Right lobe of liver (tissue), 6 donors: ENCODE results near the gene TSPAN9. TPM values are rescaled to one million over a fixed set of nuclear protein-coding genes. Genes with fewer than 3 reads are reported as not detected.

Experiments
- ATAC-seq, 4 donors: fragments of 200-7000 bp; cut with Tn5 transposase; one replicate each; pipeline ENCODE4 v1.9.1; 2020; ENCODE audit warnings: mild to moderate bottlenecking in 4 of 4, moderate library complexity in 4 of 4
- DNase-seq, 3 donors: peaks; one replicate each; pipeline ENCODE4 v3.0.0-alpha.2; 2020
- H3K27ac ChIP-seq, 3 donors: fragments of 200-600 bp; one replicate each; pipeline ENCODE4 v1.8.0; 2022
- H3K27me3 ChIP-seq, 2 donors: fragments of 200-600 bp; one replicate each; pipeline ENCODE4 v1.8.0; 2022
- H3K36me3 ChIP-seq, 4 donors: fragments of 200-600 bp; sonication (generic) in 1 of 4; one replicate each; pipeline versions ENCODE4 v1.5.1 to v1.8.0; 2017 to 2022; ENCODE audit warnings: control low read depth in 1 of 4
- H3K4me1 ChIP-seq, 4 donors: fragments of 200-600 bp; sonication (generic) in 1 of 4; one replicate each; pipeline versions ENCODE4 v1.5.1 to v1.8.0; 2017 to 2022; ENCODE audit warnings: control low read depth in 1 of 4
- H3K4me3 ChIP-seq, 3 donors: fragments of 200-600 bp; one replicate each; pipeline ENCODE4 v1.8.0; 2022
- H3K9me3 ChIP-seq, 4 donors: fragments of 200-600 bp; sonication (generic) in 1 of 4; one replicate each; pipeline versions ENCODE4 v1.5.1 to v1.8.0; 2017 to 2022; ENCODE audit warnings: control low read depth in 1 of 4
- POLR2A ChIP-seq: fragments of 450-650 bp; IDR thresholded peaks from one replicate; pipeline ENCODE4 v1.6.1; 2017; ENCODE audit warnings: antibody characterized with exemption, mild to moderate bottlenecking
- WGBS: methylation state at CpG from one replicate; pipeline ENCODE4 v1.1.6; 2018; ENCODE audit warnings: low coverage, low lambda C conversion rate; ENCODE audit not compliant: insufficient coverage; ENCODE audit errors: missing lambda C conversion rate; 5-methylcytosine and 5-hydroxymethylcytosine counted together
- intact Hi-C, 2 donors: fragments of 100-400 bp; cut with DNase I; formaldehyde crosslinking; loops; one replicate each; pipeline versions ENCODE4 v1.11.2 to v1.14.1; 2022
- total RNA-seq, 6 experiments: library from RNA; depleted of rRNA in 2 of 6; stranded (reverse); fragments of >200 nt in 2 of 6; fragmentation: NEBNext Ultra II Directional in 3 of 6; extraction: Animal tissue kit (Norgen Biotek cat#: 25700) in 3 of 6; gene quantifications; one replicate each; pipeline versions ENCODE4 v1.1.0 to v1.2.4, GENCODE V29; 2016 to 2023
- TF ChIP-seq, protein P1 (sequence below), 4 donors: fragments of 200-600 bp in 3 of 4; fragments of 450-650 bp in 1 of 4; IDR thresholded peaks; one replicate each; pipeline versions ENCODE4 v1.5.1 to v1.8.0; 2016 to 2022; ENCODE audit warnings: antibody characterized with exemption in 4 of 4, mild to moderate bottlenecking in 2 of 4
- donor health status: DM: no; HTN: yes; CAD: no.
- donor health status: DM: no; HTN: no; CAD: no.
- donor health status: DM: no; HTN: no; CAD: no.
- donor health status: DM: no; HTN: yes; CAD: no.
- donor health status: DM: no; HTN: yes; CAD: no.

The TSPAN9 gene
- total RNA-seq, 6 experiments from 2014 or later, result 23.7 to 53.2 (median 39.8) TPM

DNA sequence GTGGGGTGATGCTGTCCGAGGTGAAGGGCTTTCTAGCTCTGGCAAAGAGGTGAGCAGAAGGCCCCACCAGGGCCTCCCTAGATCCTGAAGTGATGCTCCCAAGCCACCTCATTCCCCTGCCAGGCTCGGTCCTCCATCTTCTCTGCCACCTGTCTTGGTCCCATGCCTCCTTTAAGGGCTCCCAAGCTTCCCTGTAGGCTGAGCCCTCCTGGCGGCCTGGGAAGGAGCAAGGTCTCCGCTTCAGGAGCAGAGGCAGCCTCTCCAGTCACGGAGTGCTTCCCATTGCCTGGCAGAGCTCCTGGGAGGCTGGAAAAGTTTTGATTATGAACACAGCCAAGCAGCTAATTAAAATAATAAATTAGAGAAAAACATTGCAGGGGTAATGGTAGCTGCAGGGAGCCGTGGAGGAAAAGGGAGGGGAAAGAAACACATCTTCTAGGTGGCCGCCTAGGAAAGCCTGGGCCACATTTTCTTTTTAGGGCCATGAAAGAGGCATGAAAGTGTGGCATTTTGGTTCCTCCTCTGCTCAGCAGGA, 253.9 kb downstream of the TSPAN9 start:
- Histone ChIP-seq H3K27ac (no peak overlapping the region), H3K36me3 (no peaks in the 10 kb centered on the region), H3K4me3 (no peak overlapping the region), H3K27me3 (no peaks in the 10 kb centered on the region), H3K9me3 (no peaks in the 10 kb centered on the region), H3K4me1 (no peaks in the 10 kb centered on the region)
- ATAC-seq (no peak), DNase-seq (peak in 1 of 3 donors; percentile 20)
- intact Hi-C loops, result no loop called here
- WGBS, result 93% methylated on average over 3 of the region's 7 CpGs
- TF ChIP-seq POLR2A, result no peak
- TF ChIP-seq, protein P1, sequence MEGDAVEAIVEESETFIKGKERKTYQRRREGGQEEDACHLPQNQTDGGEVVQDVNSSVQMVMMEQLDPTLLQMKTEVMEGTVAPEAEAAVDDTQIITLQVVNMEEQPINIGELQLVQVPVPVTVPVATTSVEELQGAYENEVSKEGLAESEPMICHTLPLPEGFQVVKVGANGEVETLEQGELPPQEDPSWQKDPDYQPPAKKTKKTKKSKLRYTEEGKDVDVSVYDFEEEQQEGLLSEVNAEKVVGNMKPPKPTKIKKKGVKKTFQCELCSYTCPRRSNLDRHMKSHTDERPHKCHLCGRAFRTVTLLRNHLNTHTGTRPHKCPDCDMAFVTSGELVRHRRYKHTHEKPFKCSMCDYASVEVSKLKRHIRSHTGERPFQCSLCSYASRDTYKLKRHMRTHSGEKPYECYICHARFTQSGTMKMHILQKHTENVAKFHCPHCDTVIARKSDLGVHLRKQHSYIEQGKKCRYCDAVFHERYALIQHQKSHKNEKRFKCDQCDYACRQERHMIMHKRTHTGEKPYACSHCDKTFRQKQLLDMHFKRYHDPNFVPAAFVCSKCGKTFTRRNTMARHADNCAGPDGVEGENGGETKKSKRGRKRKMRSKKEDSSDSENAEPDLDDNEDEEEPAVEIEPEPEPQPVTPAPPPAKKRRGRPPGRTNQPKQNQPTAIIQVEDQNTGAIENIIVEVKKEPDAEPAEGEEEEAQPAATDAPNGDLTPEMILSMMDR (IDR thresholded peaks at IDR 0.05), result no peak

DNA sequence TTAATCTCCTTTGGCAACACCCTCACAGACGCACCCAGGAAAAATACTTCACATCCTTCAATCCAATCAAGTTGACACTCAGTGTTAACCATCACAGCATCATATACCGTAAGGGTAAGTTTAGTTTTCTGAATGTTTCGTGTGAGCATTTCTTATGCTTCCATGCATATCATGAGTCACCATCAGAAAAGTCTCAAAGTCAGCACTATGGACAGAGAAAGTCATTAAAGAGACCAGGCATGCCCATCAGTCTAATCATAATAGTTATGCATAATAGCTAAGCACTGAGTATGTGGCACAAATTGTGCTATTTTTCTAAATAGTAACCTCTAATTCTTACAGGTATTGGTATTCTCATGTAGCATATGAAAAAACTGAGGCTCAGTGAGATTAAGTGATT, 255.0 kb downstream of the TSPAN9 start:
- H3K27ac ChIP-seq, result no peak overlapping the region
- ATAC-seq (no peak), DNase-seq (no peak)
- H3K4me3 ChIP-seq, result no peak overlapping the region
- no peak for TF ChIP-seq POLR2A
- TF ChIP-seq, protein P1 (IDR thresholded peaks at IDR 0.05), result no peak
- no peaks in the 10 kb centered on the region for H3K9me3 ChIP-seq
- no peaks in the 10 kb centered on the region for H3K27me3 ChIP-seq
- H3K4me1 ChIP-seq, result no peaks in the 10 kb centered on the region
- WGBS, result 85% methylated on average over 2 of the region's 3 CpGs
- intact Hi-C loops, result no loop called here
- H3K36me3 ChIP-seq, result no peaks in the 10 kb centered on the region

DNA sequence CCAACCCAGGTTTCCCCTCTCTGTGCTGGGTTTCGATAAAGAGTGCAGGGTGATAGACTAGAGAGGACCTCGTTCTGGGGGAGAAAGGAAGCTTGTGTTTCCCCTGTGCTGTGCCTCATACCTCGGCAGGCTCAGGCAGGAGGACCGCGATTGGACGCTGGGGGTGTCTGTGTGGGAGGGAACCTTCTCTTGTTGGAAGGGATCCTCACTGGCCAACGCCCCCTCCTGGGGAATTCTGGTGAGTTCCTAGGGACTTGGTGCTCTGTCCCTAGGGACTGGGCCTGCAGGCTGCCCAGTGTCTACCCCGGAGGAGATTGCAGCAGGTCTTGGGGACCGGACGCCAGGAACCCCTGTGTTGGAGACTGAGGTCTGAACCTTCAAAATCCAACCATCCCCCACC, 256.4 kb downstream of the TSPAN9 start:
- no CpG with 5 or more reads among the region's 10 CpGs for WGBS
- Histone ChIP-seq H3K27ac (no peak overlapping the region), H3K9me3 (no peaks in the 10 kb centered on the region), H3K27me3 (no peaks in the 10 kb centered on the region), H3K36me3 (no peaks in the 10 kb centered on the region), H3K4me1 (no peaks in the 10 kb centered on the region), H3K4me3 (no peak overlapping the region)
- no peak for TF ChIP-seq POLR2A
- TF ChIP-seq, protein P1 (IDR thresholded peaks at IDR 0.05), result no peak
- ATAC-seq (no peak), DNase-seq (peak in 1 of 3 donors; percentile 48)
- intact Hi-C loops, result no loop called here

DNA sequence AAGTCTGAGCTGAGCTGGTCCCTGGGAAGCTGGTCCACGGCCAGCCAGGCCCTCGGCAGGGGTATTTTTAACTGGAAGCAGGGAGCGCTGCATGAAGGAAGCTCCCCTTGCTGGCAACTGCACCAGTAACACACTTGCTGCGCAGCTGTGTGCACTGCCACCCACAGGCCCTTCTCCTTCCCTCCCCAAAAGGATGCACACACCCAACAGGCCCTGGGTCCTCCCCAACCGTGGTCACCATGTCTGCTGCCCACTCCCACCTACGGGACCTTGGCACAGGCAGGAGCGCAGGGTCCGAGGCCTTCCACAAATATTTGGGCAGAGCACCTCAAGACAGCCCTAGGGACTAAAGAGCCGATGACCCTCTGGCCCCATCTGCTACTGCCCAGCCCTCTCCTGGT, 256.8 kb downstream of the TSPAN9 start:
- H3K27me3 ChIP-seq, result no peaks in the 10 kb centered on the region
- H3K36me3 ChIP-seq, result no peaks in the 10 kb centered on the region
- DNase-seq, result peak in 1 of 3 donors; percentile 29
- no peaks in the 10 kb centered on the region for H3K9me3 ChIP-seq
- TF ChIP-seq POLR2A, result no peak
- TF ChIP-seq, protein P1 (IDR thresholded peaks at IDR 0.05), result no peak
- intact Hi-C loops, result no loop called here
- ATAC-seq, result no peak
- WGBS, result 73% methylated on average over 3 of the region's 9 CpGs
- no peaks in the 10 kb centered on the region for H3K4me1 ChIP-seq
- no peak overlapping the region for H3K27ac ChIP-seq
- H3K4me3 ChIP-seq, result no peak overlapping the region

DNA sequence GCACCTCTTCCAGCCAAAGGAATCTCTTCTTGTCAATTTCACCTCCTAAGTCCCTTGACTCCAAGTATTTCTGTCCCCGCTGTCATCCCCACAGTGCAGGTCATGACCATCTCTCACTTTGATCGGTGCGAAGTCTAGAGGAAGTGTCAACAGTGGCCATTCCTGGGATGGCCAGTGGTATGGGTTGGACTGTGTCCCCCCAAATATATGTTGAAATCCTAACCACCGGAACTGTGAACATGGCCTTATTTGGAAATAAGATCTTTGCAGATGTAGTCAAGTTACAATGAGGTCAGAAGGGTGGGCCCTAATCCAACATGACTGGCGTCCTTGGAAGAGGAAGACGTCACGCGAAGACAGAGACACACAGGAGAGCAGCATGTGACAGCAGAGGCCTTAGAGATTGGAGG, 257.9 kb downstream of the TSPAN9 start:
- 40% methylated on average over 7 of the region's 8 CpGs for WGBS
- intact Hi-C loops, result no loop called here
- Histone ChIP-seq H3K4me1 (no peaks in the 10 kb centered on the region), H3K36me3 (no peaks in the 10 kb centered on the region), H3K27ac (no peak overlapping the region), H3K9me3 (no peaks in the 10 kb centered on the region), H3K4me3 (no peak overlapping the region), H3K27me3 (no peaks in the 10 kb centered on the region)
- TF ChIP-seq POLR2A, result no peak
- TF ChIP-seq, protein P1 (IDR thresholded peaks at IDR 0.05), result no peak
- ATAC-seq (peak in 2 of 4 donors; percentile 63 to 70), DNase-seq (peak in 1 of 3 donors; percentile 22)
